Muscle layer of colon (tissue), 2 donors: Measurements from ENCODE around the gene MSH5.

ENCODE experiments used
- H3K27ac ChIP-seq: one replicate; pipeline ENCODE4 v1.7.0; 2013; ENCODE audit warnings: low read depth, mild to moderate bottlenecking, low read length, moderate library complexity
- H3K27me3 ChIP-seq, 2 donors: one replicate each; pipeline ENCODE4 v1.7.0; 2013; ENCODE audit warnings: low read length in 2 of 2, mild to moderate bottlenecking in 2 of 2; ENCODE audit not compliant: insufficient read depth in 2 of 2, control insufficient read depth in 1 of 2
- H3K36me3 ChIP-seq: one replicate; pipeline ENCODE4 v1.7.0; 2013; ENCODE audit warnings: mild to moderate bottlenecking, low read length; ENCODE audit not compliant: insufficient read depth
- H3K4me1 ChIP-seq: one replicate; pipeline ENCODE4 v1.7.0; 2013; ENCODE audit warnings: mild to moderate bottlenecking, low read length; ENCODE audit not compliant: insufficient read depth
- H3K4me3 ChIP-seq, 2 donors: one replicate each; pipeline ENCODE4 v1.7.0; 2013; ENCODE audit warnings: low read length in 2 of 2, low read depth in 1 of 2, mild to moderate bottlenecking in 1 of 2, moderate library complexity in 1 of 2
- H3K9ac ChIP-seq: one replicate; pipeline ENCODE4 v1.7.0; 2013; ENCODE audit warnings: low read length
- H3K9me3 ChIP-seq: one replicate; pipeline ENCODE4 v1.7.0; 2013; ENCODE audit warnings: mild to moderate bottlenecking, low read length
- donor health status: abdominal sarcoma.
- donor health status: Adenocarcinoma of cecum.

Gene MSH5

DNA sequence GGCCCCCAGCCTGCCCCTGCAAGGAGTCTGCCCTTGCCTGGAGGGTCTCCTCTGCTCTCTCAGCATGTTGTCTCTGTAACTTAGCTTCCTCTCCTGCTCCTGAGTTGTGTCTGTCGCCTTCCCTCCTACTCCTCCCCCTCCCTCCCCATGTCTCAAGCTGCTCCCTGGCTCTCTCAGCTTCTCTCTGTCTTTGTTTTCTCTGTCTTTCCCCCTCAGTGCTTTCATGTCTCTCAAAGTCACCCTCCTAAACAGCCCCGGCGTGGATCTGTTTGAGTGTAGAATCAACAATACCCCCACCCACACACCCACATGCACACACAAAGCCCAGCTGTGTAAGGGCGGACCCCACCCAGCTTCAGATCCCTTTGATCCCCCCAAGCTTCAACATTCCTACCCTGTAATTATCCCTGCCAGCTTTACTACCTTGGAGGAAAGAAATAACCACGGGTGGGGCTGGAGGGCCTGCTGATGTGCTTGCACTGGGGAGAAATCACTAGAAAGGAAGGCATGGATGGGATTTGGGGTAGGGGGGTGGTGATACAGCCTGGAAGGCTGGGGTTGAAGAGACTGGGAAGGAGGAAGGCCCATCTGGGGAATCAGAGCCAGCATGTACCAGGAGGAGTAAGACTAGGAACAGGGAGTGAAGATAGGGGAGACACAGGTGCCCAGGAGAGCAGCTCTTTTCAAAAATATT lies 25.7 kb upstream of the MSH5 start:
- H3K27me3 ChIP-seq: no peaks in the 10 kb centered on the region
- H3K36me3 ChIP-seq: no peaks in the 10 kb centered on the region
- H3K4me3 ChIP-seq: no peak overlapping the region
- H3K4me1 ChIP-seq: peaks cover 9% of the 10 kb centered on the region
- H3K27ac ChIP-seq: no peak overlapping the region
- H3K9ac ChIP-seq: no peak overlapping the region
- H3K9me3 ChIP-seq: no peaks in the 10 kb centered on the region

- H3K9me3 ChIP-seq: no peaks in the 10 kb centered on the region
- no peak within 1 kb of the TSS for H3K9ac ChIP-seq
- peak within 1 kb of the TSS; percentile 27 for H3K27ac ChIP-seq
- no peak within 1 kb of the TSS for H3K4me3 ChIP-seq
- no peaks in the 10 kb centered on the region for H3K27me3 ChIP-seq
- H3K4me1 ChIP-seq: peaks cover 9% of the 10 kb centered on the region
- no peaks in the 10 kb centered on the region for H3K36me3 ChIP-seq
Observed at GRCh38 chr6:31715022-31715958, 24.5 kb upstream of the MSH5 start, which contains the start of gene LY6G6D. Gene LY6G6D (plus strand): TSS chr6:31715348. CDS start chr6:31715356, 8 bp downstream.

- H3K4me3 ChIP-seq: no peak overlapping the region
- H3K27me3 ChIP-seq: no peaks in the 10 kb centered on the region
- H3K9ac ChIP-seq: no peak overlapping the region
- H3K27ac ChIP-seq: no peak overlapping the region
- no peaks in the 10 kb centered on the region for H3K9me3 ChIP-seq
- H3K4me1 ChIP-seq: peaks cover 9% of the 10 kb centered on the region
- H3K36me3 ChIP-seq: no peaks in the 10 kb centered on the region
Observed at GRCh38 chr6:31717499-31718222, 22.1 kb upstream of the MSH5 start.

GRCh38 chr6:31718265-31718664 lies 21.5 kb upstream of the MSH5 start:
- no peaks in the 10 kb centered on the region for H3K36me3 ChIP-seq
- H3K4me1 ChIP-seq: peaks cover 9% of the 10 kb centered on the region
- H3K9ac ChIP-seq: no peak overlapping the region
- H3K27ac ChIP-seq: no peak overlapping the region
- no peaks in the 10 kb centered on the region for H3K9me3 ChIP-seq
- no peak overlapping the region for H3K4me3 ChIP-seq
- no peaks in the 10 kb centered on the region for H3K27me3 ChIP-seq

DNA sequence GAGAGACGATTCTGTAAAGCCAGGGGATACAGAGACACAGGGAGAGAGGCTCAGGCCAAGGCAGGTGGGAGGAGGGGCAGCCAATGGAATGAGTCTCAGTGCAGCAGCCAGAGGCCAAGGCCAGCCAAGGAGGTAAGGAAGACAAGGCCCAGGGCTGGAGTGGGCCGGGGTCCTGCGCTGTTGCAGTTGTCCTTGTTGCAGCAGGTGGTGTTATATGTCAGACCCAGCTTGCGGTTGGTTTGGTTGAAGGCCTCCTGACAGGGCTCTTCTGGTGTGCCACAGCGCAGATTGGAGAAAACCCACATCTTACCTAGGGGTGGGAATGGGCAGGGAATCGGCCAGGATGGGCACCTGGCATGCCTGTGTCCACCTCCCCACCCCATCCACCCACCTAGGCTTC lies 20.8 kb upstream of the MSH5 start:
- Histone ChIP-seq H3K27ac (no peak overlapping the region), H3K27me3 (no peaks in the 10 kb centered on the region), H3K9ac (no peak overlapping the region), H3K36me3 (no peaks in the 10 kb centered on the region), H3K9me3 (no peaks in the 10 kb centered on the region), H3K4me3 (no peak overlapping the region), H3K4me1 (peaks cover 9% of the 10 kb centered on the region)

DNA sequence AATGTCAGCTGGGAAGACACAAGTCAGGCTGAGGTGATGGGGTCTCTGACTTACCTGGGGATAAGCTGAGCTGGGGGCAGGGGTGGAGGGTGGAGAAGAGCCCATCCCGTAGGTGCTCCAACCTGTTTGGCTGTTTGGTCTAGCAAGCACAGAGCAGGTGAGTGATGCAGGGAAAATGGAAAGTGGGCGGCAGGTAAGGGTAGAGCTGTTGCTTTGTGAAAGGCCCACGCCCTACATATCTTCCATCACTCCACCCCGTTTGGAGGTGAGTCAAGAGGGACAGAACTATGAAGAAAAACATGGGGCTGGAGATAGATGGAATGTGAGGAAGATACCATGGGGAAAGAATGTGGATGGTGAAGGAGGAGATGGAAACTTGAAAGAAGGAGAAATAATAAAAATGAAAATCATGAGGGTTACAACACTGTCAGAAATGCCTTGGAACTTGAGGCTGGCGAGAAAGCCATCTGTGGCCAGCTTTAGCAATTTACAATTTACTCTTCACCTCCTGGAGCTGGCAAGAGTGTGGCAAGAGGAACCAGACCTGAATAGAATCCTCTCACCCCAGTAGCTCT lies 19.5 kb upstream of the MSH5 start:
- H3K4me1 ChIP-seq: peaks cover 4% of the 10 kb centered on the region
- H3K27ac ChIP-seq: no peak overlapping the region
- H3K4me3 ChIP-seq: no peak overlapping the region
- no peaks in the 10 kb centered on the region for H3K9me3 ChIP-seq
- no peaks in the 10 kb centered on the region for H3K27me3 ChIP-seq
- no peaks in the 10 kb centered on the region for H3K36me3 ChIP-seq
- H3K9ac ChIP-seq: no peak overlapping the region

- H3K9me3 ChIP-seq: no peaks in the 10 kb centered on the region
- no peaks in the 10 kb centered on the region for H3K27me3 ChIP-seq
- no peaks in the 10 kb centered on the region for H3K4me1 ChIP-seq
- H3K36me3 ChIP-seq: peaks cover 7% of the 10 kb centered on the region
- H3K4me3 ChIP-seq: no peak within 1 kb of the TSS
- no peak within 1 kb of the TSS for H3K9ac ChIP-seq
- H3K27ac ChIP-seq: no peak within 1 kb of the TSS
Observed at GRCh38 chr6:31721351-31722020, 18.3 kb upstream of the MSH5 start, which contains the start of gene LY6G6C. Gene LY6G6C (minus strand): TSS chr6:31721746. CDS start chr6:31721679, 67 bp downstream.

GRCh38 chr6:31722173-31722572 lies 17.6 kb upstream of the MSH5 start:
- peaks cover 14% of the 10 kb centered on the region for H3K36me3 ChIP-seq
- no peak overlapping the region for H3K27ac ChIP-seq
- no peak overlapping the region for H3K4me3 ChIP-seq
- H3K9ac ChIP-seq: no peak overlapping the region
- no peaks in the 10 kb centered on the region for H3K4me1 ChIP-seq
- no peaks in the 10 kb centered on the region for H3K27me3 ChIP-seq
- H3K9me3 ChIP-seq: no peaks in the 10 kb centered on the region

- Histone ChIP-seq H3K9me3 (no peaks in the 10 kb centered on the region), H3K4me3 (no peak within 1 kb of the TSS), H3K27me3 (no peaks in the 10 kb centered on the region), H3K27ac (no peak within 1 kb of the TSS), H3K9ac (no peak within 1 kb of the TSS), H3K36me3 (peaks cover 23% of the 10 kb centered on the region), H3K4me1 (peaks cover 10% of the 10 kb centered on the region)
Observed at GRCh38 chr6:31723245-31723979, 16.4 kb upstream of the MSH5 start, which contains the start of gene MPIG6B. Gene MPIG6B (plus strand): TSS chr6:31723373. CDS start chr6:31723384, 11 bp downstream.

DNA sequence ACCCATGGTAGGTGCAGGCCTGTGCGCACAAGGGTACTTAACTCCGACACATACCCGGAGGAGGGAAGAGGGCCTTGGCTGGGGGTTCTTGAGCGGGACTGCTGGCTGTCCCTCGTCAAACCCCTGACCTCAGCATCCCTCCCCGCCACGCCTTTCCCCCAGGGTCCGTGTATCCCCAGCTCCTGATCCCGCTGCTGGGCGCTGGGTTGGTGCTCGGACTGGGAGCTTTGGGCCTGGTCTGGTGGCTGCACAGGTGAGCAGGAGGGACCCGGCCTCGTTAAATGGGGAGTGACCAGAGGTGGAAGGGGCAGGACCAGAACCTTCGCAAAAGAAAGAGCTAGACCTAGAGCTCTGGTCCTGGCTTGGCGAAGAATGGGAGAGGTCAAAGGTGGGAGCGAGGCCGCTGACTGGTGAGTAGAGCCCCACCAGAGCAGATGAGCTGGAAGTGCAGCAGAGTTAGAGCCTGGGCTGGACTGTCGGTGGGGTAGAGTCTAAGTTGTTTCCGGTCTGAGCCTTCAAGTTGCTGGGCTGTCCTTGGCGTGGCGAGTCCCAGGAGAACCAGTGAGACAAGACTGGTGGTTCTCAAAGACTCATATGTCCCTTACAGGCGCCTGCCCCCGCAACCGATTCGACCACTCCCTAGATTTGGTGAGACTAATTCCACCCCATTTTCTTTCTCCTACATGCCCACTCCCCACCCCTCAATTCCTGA lies 15.7 kb upstream of the MSH5 start:
- Histone ChIP-seq H3K27me3 (no peaks in the 10 kb centered on the region), H3K9ac (no peak overlapping the region), H3K36me3 (peaks cover 23% of the 10 kb centered on the region), H3K9me3 (no peaks in the 10 kb centered on the region), H3K4me3 (no peak overlapping the region), H3K4me1 (peaks cover 15% of the 10 kb centered on the region), H3K27ac (no peak overlapping the region)
